Tibial nerve (tissue), 4 donors: ENCODE measurements around the gene PTPRM. TPM values are rescaled to one million over a fixed set of nuclear protein-coding genes. Genes with fewer than 3 reads are reported as not detected.

Experiments
- DNase-seq, 2 donors: peaks; one replicate each; pipeline ENCODE4 v3.0.0-alpha.2; 2019; ENCODE audit warnings: low spot score in 2 of 2
- H3K27ac ChIP-seq, 4 donors: fragments of 200-600 bp; sonication (generic) in 3 of 4; one replicate each; pipeline ENCODE4 v1.5.1; 2017 to 2019; ENCODE audit warnings: mild to moderate bottlenecking in 1 of 4
- H3K27me3 ChIP-seq, 2 donors: fragments of 200-600 bp; sonication (generic) in 1 of 2; one replicate each; pipeline versions ENCODE4 v1.5.1 to v1.6.0; 2017 to 2019
- H3K36me3 ChIP-seq, 3 donors: fragments of 200-600 bp; sonication (generic); one replicate each; pipeline ENCODE4 v1.5.1; 2018 to 2019
- H3K4me1 ChIP-seq, 4 donors: fragments of 200-600 bp; sonication (generic) in 3 of 4; one replicate each; pipeline ENCODE4 v1.5.1; 2017 to 2019
- H3K4me3 ChIP-seq, 4 donors: fragments of 200-600 bp; sonication (generic) in 3 of 4; one replicate each; pipeline ENCODE4 v1.5.1; 2017 to 2019; ENCODE audit warnings: mild to moderate bottlenecking in 1 of 4, moderate library complexity in 1 of 4
- H3K9me3 ChIP-seq, 4 donors: fragments of 200-600 bp; sonication (generic) in 3 of 4; one replicate each; pipeline ENCODE4 v1.5.1; 2017 to 2019
- EP300 ChIP-seq, 2 donors: sonication (generic); formaldehyde crosslinking; IDR thresholded peaks; one replicate each; pipeline ENCODE4 v1.6.1; 2017; ENCODE audit warnings: antibody characterized with exemption in 2 of 2, mild to moderate bottlenecking in 1 of 2
- POLR2A ChIP-seq, 2 donors: fragments of 450-650 bp; IDR thresholded peaks; one replicate each; pipeline ENCODE4 v1.6.1; 2017; ENCODE audit warnings: antibody characterized with exemption in 2 of 2, mild to moderate bottlenecking in 2 of 2, moderate library complexity in 2 of 2
- WGBS, 2 donors: methylation state at CpG; one replicate each; pipeline ENCODE4 v1.1.5; 2018; 5-methylcytosine and 5-hydroxymethylcytosine counted together
- total RNA-seq, 4 donors: library from RNA; depleted of rRNA; stranded (reverse); fragments of >200 nt; gene quantifications; one replicate each; pipeline ENCODE4 v1.1.0, GENCODE V29; 2016
- TF ChIP-seq, protein P1 (sequence below), 5 experiments: fragments of 200-600 bp in 3 of 5; fragments of 450-650 bp in 2 of 5; sonication (generic) in 3 of 5; IDR thresholded peaks; one replicate each; pipeline ENCODE4 v1.5.1; 2016 to 2019; ENCODE audit warnings: antibody characterized with exemption in 5 of 5, mild to moderate bottlenecking in 3 of 5, moderate library complexity in 2 of 5

The PTPRM gene
- total RNA-seq, 4 donors from 2014 or later, result 62.2 to 92.4 (median 80.7) TPM

DNA sequence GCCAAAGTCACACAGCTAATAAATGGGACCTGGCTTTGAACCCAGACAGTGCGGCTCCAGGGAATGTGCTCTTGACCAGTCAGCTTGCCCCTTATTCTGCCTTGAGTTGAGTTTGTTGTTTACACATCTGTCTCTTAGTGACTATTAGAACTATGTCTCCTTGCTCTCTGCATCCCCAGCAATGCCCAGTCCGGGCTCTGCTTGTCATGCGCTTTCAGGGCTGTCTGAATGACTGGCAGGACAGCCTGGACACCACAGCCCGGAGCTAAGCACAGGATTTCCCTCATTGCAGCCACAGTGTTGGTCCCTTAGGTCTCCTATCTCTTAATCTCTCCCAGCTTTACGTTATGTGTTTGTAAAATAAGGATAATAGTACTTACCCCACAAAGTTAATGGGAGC lies 795.7 kb downstream of the PTPRM start:
- no peaks in the 10 kb centered on the region for H3K36me3 ChIP-seq
- H3K9me3 ChIP-seq, result no peaks in the 10 kb centered on the region
- peaks cover 0 to 12% (median 5%) of the 10 kb centered on the region in 4 donors for H3K4me1 ChIP-seq
- 91 to 94% methylated on average over 5 of the region's 5 CpGs for WGBS, 2 donors
- H3K4me3 ChIP-seq, result no peak overlapping the region
- H3K27me3 ChIP-seq, result no peaks in the 10 kb centered on the region
- DNase-seq, result no peak
- no peak for TF ChIP-seq EP300 (IDR thresholded peaks at IDR 0.05)
- TF ChIP-seq POLR2A (IDR thresholded peaks at IDR 0.05), result no peak
- TF ChIP-seq, protein P1, sequence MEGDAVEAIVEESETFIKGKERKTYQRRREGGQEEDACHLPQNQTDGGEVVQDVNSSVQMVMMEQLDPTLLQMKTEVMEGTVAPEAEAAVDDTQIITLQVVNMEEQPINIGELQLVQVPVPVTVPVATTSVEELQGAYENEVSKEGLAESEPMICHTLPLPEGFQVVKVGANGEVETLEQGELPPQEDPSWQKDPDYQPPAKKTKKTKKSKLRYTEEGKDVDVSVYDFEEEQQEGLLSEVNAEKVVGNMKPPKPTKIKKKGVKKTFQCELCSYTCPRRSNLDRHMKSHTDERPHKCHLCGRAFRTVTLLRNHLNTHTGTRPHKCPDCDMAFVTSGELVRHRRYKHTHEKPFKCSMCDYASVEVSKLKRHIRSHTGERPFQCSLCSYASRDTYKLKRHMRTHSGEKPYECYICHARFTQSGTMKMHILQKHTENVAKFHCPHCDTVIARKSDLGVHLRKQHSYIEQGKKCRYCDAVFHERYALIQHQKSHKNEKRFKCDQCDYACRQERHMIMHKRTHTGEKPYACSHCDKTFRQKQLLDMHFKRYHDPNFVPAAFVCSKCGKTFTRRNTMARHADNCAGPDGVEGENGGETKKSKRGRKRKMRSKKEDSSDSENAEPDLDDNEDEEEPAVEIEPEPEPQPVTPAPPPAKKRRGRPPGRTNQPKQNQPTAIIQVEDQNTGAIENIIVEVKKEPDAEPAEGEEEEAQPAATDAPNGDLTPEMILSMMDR (IDR thresholded peaks at IDR 0.05), result no peak
- no peak overlapping the region for H3K27ac ChIP-seq

DNA sequence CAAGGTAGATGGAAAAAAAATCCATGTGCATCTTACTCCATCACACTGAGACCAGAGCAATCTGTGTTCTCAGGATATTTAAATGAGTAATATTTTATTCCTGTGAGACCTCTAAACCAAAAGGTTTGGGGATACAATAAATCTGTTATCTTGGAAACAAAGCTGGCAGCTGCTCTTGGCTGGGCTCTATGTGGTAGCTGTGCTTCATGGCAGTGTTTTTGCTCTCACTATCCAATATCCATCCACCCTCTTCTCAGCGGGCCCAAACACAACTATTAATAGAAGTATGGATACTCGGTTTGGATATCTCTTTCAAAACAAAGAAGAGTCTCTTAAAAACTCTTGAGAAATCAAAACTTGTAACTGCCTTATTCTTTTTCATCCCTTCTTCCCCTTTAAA lies 797.3 kb downstream of the PTPRM start:
- Histone ChIP-seq H3K36me3 (no peaks in the 10 kb centered on the region), H3K27me3 (no peaks in the 10 kb centered on the region), H3K4me3 (no peak overlapping the region), H3K4me1 (peaks cover 0 to 12% (median 5%) of the 10 kb centered on the region in 4 donors), H3K9me3 (no peaks in the 10 kb centered on the region), H3K27ac (no peak overlapping the region)
- TF ChIP-seq, protein P1 (IDR thresholded peaks at IDR 0.05), result no peak
- no peak for TF ChIP-seq POLR2A (IDR thresholded peaks at IDR 0.05)
- no peak for TF ChIP-seq EP300 (IDR thresholded peaks at IDR 0.05)
- DNase-seq, result no peak
- 40 to 44% methylated on average over 2 of the region's 2 CpGs for WGBS, 2 donors

- DNase-seq, result no peak
- peaks cover 0 to 12% (median 5%) of the 10 kb centered on the region in 4 donors for H3K4me1 ChIP-seq
- no peaks in the 10 kb centered on the region for H3K9me3 ChIP-seq
- no peaks in the 10 kb centered on the region for H3K36me3 ChIP-seq
- H3K4me3 ChIP-seq, result no peak overlapping the region
- no peaks in the 10 kb centered on the region for H3K27me3 ChIP-seq
- TF ChIP-seq, protein P1 (IDR thresholded peaks at IDR 0.05), result no peak
- TF ChIP-seq EP300 (IDR thresholded peaks at IDR 0.05) (no peak), POLR2A (IDR thresholded peaks at IDR 0.05) (no peak)
- H3K27ac ChIP-seq, result no peak overlapping the region
- 85 to 86% methylated on average over 5 of the region's 5 CpGs for WGBS, 2 donors
Measured at GRCh38 chr18:8365006-8365405, 797.9 kb downstream of the PTPRM start.

- Histone ChIP-seq H3K27ac (no peak overlapping the region), H3K4me3 (no peak overlapping the region), H3K36me3 (no peaks in the 10 kb centered on the region), H3K4me1 (peaks cover 0 to 12% (median 5%) of the 10 kb centered on the region in 4 donors), H3K9me3 (no peaks in the 10 kb centered on the region), H3K27me3 (no peaks in the 10 kb centered on the region)
- WGBS, 2 donors, result 91 to 93% methylated on average over 2 of the region's 2 CpGs
- TF ChIP-seq EP300 (IDR thresholded peaks at IDR 0.05) (no peak), POLR2A (IDR thresholded peaks at IDR 0.05) (no peak)
- TF ChIP-seq, protein P1 (IDR thresholded peaks at IDR 0.05), result no peak
- no peak for DNase-seq
Measured at GRCh38 chr18:8365528-8365927, 798.4 kb downstream of the PTPRM start.

- Histone ChIP-seq H3K4me1 (peaks cover 0 to 12% (median 5%) of the 10 kb centered on the region in 4 donors), H3K36me3 (no peaks in the 10 kb centered on the region), H3K4me3 (no peak overlapping the region), H3K27me3 (no peaks in the 10 kb centered on the region), H3K27ac (no peak overlapping the region), H3K9me3 (no peaks in the 10 kb centered on the region)
- TF ChIP-seq, protein P1 (IDR thresholded peaks at IDR 0.05), result no peak
- TF ChIP-seq EP300 (IDR thresholded peaks at IDR 0.05) (no peak), POLR2A (IDR thresholded peaks at IDR 0.05) (no peak)
- 96 to 98% methylated on average over 5 of the region's 5 CpGs for WGBS, 2 donors
- DNase-seq, result no peak
Measured at GRCh38 chr18:8366070-8366469, 799.0 kb downstream of the PTPRM start.
